GM12874 (cell line): ENCODE measurements around the gene VSIG2.

Experiments used
- TF ChIP-seq, protein P1 (sequence below): IDR thresholded peaks from 2 replicates; pipeline ENCODE4 v1.5.1; 2011; ENCODE audit warnings: low read depth, mild to moderate bottlenecking, control low read depth, low read length, moderate library complexity; ENCODE audit not compliant: insufficient read depth

Gene VSIG2

DNA sequence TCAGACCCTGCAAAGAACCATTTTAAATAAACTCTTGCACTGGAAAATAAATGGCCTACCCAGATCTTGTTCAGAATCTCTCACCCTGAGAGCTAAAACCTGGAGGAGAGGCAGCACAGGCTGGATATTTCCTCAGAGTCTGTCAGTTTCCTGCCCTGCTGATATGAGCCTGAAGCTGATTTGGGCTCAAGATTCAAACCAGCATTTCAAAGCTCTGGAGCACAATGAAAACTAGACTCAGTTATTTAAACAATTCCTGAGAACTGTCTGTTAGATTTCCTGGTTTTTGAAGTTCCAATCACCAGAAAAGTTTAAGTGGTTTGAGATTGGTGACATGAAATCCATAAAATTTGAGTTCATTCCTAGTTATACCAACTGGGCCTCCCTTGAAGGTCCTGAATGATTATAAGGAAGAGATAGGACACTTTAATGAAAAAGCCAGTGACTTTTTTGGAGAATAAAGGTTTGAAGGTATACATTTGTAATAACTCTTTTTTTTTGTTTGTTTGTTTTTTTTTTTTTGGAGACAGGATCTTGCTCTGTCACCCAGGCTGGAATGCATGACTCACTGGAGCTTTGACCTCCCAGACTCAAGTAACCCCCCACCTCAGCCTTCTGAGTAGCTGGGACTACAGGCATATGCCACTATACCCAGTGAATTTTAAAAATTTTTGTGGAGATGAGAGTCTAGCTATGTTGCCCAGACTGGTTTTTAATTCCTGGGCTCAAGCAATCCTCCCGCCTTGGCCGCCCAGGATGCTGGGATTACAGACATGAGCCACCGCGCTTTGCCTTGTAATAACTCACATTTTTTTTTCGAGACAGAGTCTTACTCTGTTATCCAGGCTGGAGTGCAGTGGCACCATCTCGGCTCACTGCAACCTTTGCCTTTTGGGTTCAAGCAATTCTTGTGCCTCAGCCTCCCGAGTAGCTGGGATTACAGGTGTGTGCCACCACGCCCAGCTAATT, 18.0 kb upstream of the VSIG2 start:
- TF ChIP-seq, protein P1, sequence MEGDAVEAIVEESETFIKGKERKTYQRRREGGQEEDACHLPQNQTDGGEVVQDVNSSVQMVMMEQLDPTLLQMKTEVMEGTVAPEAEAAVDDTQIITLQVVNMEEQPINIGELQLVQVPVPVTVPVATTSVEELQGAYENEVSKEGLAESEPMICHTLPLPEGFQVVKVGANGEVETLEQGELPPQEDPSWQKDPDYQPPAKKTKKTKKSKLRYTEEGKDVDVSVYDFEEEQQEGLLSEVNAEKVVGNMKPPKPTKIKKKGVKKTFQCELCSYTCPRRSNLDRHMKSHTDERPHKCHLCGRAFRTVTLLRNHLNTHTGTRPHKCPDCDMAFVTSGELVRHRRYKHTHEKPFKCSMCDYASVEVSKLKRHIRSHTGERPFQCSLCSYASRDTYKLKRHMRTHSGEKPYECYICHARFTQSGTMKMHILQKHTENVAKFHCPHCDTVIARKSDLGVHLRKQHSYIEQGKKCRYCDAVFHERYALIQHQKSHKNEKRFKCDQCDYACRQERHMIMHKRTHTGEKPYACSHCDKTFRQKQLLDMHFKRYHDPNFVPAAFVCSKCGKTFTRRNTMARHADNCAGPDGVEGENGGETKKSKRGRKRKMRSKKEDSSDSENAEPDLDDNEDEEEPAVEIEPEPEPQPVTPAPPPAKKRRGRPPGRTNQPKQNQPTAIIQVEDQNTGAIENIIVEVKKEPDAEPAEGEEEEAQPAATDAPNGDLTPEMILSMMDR = no peak

DNA sequence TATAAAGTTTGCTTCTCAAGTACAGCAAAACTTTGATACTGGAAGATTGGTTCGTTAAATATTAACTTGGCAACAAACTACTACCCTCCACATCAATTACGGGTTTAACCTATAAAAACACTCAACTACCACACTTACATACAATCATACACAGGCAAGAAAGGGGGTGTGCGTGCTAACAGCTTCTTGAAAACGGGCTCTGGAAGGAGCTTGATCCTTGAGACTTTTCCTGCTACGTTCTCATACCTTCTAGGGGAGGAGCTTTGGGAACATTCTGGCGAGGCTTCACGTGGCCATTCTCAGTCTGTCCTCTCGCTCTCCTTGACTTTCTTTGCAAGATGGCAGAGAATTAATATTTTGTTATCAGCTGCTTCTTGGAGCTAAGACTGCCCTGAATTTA, 16.9 kb upstream of the VSIG2 start:
- TF ChIP-seq, protein P1 = no peak

DNA sequence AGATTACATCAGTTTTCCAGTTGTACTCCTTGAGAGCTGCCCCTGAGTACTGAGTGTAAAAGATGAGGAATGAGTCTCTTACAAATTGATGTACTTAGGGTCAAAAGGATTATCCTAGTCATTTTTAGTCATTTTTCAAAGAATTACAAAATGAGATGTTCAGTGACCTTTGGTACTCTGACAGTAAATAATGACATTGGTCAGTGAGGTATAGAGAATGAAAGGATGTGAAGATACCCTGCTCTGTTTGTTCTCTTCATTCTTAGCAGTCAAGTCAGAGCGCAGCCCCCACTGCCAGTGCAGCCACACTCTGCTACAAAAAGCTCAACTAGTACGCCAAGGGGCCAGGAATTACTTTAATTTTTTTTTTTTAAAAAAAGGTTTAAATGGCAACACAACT, 14.1 kb upstream of the VSIG2 start:
- TF ChIP-seq, protein P1 = no peak

DNA sequence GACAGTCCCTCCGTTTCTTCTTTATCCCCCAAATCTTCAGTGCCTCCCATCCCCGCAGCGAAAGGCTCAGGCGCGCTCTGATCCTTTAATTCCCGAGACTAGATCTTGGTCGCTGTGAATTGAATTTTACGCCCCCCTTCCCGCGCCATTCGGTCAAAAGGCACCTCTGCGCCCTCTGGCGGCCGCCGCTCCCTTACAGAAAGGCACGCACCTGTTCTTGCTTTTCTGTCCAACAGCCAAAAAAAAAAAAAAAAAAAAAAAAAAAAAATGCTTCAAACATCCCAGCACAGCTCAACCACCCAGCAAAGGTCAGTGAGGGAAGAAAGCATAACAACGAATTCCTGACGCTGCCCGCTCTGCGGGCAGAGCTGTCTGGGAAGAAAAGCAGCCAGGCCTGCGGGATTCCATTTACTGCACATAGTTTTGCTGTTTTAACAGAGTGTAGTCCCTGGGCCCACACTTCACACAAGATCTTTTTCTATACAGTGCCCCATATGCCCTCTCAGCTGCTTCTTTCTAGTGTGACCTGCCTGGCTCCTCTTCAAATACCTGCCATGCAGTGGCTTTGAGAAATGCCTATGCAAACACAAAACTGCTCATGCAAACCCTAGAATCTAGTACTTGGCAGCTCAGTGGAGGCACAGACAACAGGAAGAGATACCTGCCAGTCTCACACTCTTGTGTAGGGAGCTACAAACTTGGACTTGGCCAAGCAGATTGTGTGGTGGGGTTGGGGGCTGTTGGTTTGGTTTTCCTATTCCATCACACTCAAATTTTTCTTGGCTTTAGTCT, 11.3 kb upstream of the VSIG2 start:
- TF ChIP-seq, protein P1 = peak; percentile 79

DNA sequence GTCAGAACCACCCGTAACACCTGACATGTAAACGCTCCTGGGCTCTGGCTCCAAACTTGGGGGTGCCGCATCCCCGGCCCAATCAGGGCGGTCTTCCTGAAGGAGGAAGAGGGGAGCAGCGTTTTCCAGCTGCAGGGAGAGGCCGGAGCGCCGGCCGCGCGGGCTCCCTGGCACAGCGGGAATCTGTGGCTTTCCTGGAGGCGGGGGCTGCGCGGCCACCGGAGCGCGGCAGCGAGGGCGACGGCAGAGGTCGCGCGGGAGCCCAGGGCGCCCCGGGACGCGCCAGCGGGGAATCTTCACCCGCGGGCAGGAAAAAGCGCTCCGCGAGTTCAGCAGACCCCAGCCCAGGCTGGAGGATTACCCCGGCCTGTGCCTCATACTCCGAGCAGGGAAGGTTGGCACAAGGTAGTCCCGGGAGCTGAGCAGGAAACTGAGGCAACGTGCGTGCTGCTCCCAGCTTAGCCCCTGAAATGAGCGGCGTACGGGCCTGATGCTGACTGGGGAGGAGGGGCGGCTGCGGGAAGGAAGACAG, 10.6 kb upstream of the VSIG2 start:
- TF ChIP-seq, protein P1 = 0 out of 2 replicates have a peak, but pooled peaks have one; percentile 18

DNA sequence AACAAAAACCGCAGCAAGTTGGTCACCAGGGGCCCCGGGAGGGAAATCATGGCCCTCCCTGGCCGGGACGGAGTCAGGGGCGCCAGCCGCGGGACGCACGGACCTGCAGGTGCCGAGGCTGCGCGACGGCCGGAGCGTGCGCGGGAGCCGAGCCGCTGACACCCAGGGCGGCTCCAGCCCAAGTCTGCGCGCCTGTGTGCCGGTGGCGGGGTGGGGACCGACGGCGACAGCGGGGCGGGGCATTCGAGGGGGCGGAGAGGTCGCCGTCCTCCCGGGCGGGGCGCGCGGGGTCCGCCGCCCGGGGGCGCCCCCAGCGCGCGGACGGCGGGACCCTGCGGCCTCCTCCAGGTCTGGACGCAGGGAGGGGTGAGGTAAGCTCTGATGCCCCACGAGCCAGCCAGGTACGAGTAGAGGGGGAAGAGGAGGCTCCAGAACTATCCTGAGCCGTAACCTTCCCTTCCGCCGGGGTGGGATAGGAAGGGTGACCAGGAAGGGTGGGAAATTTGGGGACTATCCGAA, 10.1 kb upstream of the VSIG2 start, which contains the start of gene ESAM:
ESAM (minus strand) TSS at position 186 of the 519 bp plus-strand sequence; CDS start at position 50, 136 bp downstream.
- TF ChIP-seq, protein P1 = peak; percentile 40; the same call in 1 of the 2 replicates
